ENCODE data around the gene PRLR.

The PRLR gene

GRCh38 chr5:35026941-35027340 is 203.3 kb downstream of the PRLR start:
- DNase-seq, result no peak

GRCh38 chr5:35026280-35026840 is 203.9 kb downstream of the PRLR start:
- DNase-seq, result no peak

GRCh38 chr5:35024911-35025510 is 205.3 kb downstream of the PRLR start:
- DNase-seq, result no peak

DNA sequence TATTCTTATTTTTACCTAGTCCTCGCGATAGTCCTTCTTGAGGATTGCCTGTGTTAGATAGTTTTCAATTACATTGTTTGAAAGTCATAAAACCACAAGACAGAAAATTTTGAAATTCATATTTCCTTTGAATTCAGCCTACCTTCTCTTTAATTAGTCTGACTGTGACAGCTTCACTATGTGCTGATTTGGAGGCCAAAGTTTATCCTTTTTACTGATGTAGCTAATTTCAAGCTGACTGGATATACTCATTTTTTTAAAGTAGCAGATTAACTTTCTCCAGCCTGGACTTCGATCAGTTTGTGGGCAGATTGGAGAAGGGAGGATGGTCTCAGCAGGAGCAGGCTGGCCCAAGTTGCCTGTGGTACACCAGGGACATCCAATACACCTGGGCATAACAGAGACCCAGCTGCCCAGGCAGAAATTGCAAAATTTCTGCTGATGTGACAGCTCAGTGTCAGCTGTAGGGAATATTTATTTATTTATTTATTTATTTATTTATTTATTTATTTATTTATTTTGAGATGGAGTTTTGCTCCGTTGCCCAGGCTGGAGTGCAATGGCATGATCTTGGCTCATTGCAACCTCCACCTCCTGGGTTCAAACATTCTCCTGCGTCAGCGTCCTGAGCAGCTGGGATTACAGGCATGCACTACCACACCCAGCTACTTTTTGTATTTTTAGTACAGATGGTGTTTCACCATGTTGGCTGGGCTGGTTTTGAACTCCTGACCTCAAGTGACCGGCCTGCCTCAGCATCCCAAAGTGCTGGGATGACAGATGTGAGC is 206.7 kb downstream of the PRLR start:
- no peak for DNase-seq

DNA sequence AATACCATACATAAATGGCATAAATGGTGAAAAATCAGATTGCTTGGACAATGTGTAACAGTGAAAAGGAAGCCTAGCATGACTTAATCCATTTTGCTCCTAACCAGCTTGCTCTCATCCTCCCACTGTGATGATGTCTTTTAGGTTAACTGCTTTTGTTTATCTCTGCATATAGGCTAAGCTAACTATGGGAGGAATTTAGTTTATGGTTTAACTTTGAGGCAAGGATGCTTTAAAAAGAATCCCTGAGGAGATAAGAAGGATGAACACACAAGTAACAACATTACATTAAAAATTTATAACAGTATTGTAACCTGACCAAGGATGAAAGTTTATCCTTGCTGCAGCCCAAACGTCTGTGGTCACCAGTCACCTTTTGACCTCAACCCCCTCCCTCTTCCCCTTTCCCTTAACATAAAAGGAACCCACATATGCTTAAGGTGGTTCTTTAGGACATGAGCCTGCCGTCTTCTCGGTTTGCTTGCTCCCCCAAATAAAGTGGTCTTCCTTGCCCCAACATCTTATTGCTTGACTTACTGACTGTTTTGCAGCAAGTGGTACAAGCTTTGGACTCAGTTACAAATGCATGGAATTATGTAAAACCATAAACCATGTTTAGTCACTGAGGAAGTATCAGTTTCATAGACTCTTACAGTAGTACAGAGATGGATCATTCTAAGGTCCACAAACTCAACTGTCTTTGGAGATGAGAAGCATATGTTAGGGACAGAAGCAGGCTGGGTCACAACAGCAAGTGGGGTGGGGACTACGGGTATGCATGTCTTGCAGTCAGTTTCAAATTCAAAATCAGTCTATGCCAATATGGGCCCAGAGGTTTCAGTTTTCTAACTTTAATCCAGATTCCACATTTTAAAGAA is 213.9 kb downstream of the PRLR start:
- no peak for DNase-seq

DNA sequence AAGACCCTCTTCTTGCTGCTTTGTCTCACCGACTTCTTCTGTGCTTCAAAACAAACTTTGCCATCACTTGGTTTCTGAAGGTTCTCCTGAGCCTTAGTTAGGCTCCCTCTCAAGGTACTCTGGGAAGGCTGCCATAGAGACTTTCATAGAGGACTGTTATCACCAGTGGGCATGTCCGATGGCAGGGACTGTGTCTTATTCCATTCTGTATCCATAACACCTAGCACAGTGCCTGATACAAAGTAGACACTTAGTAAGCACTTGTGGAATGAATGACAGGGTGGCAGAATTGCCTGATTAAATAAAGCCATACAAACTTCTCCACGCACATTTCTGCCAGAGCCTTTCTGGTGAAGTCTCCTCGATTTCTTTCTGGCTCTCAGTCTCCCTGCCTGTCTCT is 215.2 kb downstream of the PRLR start:
- no peak for DNase-seq

DNA sequence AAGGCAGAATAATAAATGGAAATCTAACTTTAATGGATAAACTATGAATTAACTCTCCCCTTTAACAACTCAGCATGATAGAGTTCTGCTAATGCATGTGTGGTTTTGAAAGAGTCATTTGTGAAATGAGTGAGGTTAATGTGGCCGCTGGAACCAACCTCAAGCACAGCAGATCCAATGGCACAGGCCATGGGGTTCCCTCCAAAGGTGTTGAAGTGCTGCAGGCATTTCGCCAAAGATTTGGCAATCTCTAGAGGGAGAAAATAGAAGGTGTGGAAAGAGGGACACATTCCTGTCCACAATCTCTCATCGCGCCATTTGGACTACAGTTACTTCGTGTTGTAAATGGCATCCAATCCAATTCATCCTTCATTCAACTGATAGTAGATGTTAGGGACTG is 217.5 kb downstream of the PRLR start:
- no peak for DNase-seq

- no peak for DNase-seq
Observed at GRCh38 chr5:35012365-35012764, 217.9 kb downstream of the PRLR start.

DNA sequence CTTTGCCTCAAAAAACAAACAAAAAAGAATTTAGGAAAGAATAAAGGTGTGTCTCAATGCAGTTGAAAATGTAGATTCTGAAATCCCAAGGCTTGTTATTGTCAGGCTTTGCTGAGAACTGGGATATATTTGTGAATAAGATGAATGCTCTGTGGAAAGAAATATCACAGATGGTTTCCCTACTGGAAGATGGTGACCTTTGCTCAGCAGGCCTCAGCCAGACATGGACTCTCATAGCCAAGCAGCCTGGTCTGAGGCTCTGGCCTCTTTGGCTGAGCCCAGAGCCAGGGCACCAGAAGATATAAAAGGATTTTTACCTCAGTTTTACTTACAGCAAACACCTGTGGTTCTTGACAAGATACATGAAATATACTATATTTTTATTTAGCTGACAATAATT is 219.6 kb downstream of the PRLR start:
- DNase-seq, result no peak

GRCh38 chr5:35009657-35010056 is 220.6 kb downstream of the PRLR start:
- DNase-seq, result no peak

DNA sequence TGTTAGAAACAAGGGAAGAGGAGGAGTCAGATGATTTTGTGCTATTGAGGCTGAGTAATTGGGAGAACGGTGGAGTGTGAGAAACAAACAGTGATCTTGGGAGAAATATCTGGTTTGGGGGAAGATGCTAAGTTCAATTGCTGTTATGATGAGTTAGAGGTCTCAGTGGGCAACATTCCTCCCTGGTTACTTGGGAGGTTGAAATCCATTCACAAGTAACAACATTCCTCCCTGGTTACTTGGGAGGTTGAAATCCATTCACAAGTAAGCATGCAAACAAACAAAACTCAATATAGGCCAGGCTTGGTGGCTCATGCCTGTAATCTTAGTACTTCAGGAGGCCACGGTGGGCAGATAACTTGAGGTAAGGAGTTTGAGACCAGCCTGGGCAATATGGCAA is 221.3 kb downstream of the PRLR start:
- DNase-seq, result no peak

DNA sequence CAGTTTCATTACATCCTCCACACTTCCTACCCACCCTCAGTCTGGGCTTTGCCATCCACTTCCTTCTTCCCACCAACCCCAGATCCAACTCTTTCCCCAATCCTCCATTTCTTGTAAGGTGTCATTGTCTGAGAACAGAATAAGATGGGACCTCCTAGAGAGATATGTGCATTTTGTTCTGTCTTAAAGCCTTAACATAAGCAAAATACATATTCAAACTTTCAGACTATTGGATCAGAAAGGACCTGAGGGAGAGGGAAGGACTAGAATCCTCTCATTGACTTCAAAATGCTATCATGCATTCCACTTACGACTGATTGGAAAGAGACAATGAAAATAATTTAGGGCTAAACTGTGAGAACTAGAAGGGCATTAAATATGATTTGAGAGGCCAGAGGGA is 225.5 kb downstream of the PRLR start:
- no peak for DNase-seq

DNA sequence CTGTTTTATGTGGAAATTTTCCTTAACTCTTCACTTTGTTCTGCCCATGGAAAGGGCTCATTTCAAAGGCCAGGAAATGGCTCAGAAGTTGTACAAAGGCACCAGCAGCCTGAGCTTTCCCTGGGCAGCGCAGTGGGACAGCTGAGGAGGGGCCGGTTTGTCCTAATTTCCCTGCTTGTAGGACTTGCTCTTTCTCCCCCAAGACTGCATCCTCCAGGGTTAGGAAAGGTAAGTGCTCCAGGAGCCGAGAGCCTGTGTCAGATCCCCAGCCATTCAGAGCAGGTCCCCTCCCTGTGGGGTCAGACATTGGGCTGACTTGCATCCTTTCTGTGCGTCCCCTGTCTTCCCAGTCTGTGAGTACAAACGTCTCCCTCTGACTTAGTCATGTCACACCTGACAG is 226.1 kb downstream of the PRLR start:
- DNase-seq, result no peak

DNA sequence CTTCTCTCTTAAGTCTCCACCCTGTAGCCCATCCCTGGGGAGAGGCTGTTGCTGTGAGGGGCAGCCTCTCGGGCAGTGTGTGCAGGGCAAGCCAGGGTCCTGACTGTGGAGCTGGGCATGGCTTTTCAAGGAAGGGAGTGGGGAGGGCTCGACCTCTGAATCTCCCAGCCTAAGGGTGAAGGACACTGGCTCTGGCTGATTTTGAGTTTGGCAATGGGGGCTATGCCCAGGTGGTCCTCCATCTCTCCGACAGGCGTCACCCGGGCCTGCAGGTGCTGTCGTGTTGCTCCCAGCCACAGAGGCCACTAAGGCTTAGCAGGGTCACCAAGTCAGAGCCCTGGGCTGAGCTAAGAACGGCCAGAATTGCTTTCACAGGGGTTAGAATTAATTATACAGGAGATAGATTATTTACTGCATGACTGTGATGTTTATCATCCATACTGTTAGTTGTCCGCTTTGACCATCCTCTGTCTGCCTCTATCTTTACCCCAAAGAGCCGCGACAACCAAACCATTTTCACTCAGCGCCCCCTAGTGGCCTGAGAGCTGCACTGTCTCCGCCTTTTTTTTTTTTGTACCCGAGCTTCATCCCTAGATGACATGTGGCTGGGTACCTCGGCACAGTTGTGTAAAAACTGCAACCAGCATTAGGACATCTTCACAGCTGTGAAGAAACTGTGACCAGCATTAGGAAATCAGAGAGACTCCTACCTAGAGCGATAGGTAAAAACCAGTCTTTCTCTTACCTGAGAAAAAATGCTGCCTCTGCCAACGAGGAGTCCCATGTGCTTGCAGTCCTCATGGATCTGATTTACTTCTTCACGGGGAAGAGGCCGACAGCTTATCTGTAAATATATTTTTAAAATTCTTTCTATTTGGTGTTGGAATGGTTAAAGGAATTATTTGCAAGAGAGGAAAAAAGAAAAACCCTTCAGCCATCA is 227.0 kb downstream of the PRLR start:
- DNase-seq, result peak; percentile 55

DNA sequence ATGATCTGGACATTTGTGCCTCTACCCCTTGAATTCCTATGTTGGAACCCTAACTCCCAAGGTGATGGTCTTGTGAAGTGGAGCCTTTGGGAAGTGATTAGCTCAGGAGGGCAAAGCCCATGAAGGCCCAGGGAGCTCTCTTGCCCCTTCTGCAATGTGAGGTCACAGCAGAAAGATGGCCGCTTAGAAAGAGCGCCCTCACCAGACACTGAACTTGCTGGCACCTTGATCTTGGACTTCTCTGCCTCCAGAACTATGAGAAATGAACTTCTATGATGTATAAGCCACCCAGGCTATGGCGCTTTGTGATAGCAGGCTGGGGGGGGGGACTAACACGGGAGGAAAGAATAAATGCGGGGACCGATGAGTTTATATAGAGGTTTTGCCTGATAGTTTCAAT is 227.8 kb downstream of the PRLR start:
- no peak for DNase-seq

- DNase-seq, result no peak
Observed at GRCh38 chr5:35001842-35002241, 228.4 kb downstream of the PRLR start.
